ENCODE measurements around the gene IMMP1L.

DNA sequence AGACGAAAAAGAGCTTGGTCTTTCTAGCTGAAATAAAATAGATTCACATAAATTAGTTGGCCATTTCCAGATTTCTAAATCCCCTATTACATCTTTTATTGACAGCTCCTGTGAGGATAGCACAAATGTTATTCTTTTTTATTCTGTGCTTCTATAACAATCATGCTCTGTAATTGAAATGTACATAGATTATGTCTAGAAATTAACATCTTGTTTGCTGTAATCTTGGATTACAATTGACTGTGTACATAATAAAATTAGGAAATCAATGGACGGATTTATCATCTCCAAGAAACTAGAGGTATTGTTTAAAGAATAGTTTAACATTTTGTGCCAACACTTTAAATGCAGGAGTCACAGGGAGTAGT lies 31.2 kb downstream of the IMMP1L start:
- TF ChIP-seq CTCF (IDR thresholded peaks at IDR 0.05; ENCODE audit: insufficient read depth, low read depth, low read length) (no peak), EZH2 (IDR thresholded peaks at IDR 0.05; ENCODE audit: insufficient read depth, low read length) (no peak)

All from astrocyte (in vitro differentiated cells and primary cell).